ENCODE data around the gene RIPPLY3. TPM values are rescaled to one million over a fixed set of nuclear protein-coding genes. Genes with fewer than 3 reads are reported as not detected.
"Not testable (repeated sequence)": the region's sequence is repeated elsewhere in the genome, so short reads cannot be mapped to it uniquely, and the experiment has no call there.

Gene RIPPLY3
- total RNA-seq, 6 experiments from 2014 or later: 0.12 to 0.18 (median 0.17) TPM; not detected in 3

DNA sequence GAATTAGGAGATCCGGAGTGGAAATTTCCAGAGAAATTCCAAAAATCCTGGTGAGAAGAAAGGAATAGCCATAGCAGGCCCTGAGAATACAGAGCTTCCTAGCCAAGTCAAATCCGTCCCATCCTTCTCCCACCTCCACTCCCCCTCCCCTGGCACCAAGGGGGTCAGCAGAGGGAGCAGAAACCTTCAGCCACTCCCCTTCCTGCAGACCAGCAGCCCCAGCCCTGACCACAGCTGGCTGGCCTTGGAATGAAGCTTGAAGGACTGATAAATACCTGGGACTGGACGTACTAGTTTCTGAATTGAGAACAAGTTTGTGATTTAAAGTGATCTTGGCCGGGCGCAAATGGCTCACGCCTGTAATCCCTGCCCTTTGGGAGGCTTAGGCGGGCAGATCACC is 13.8 kb upstream of the RIPPLY3 start:
- Histone ChIP-seq H3K4me1 (peaks cover 0 to 12% (median 4%) of the 10 kb centered on the region in 4 donors), H3K9me3 (no peaks in the 10 kb centered on the region), H3K27me3 (no peaks in the 10 kb centered on the region), H3K27ac (no peak overlapping the region), H3K4me3 (no peak overlapping the region), H3K36me3 (no peaks in the 10 kb centered on the region)
- DNase-seq: no peak
- no peak for ATAC-seq
- intact Hi-C loops (cut with DNase I): no loop called here
- 96% methylated on average over 4 of the region's 7 CpGs for WGBS (ENCODE audit: insufficient coverage, low coverage, low lambda C conversion rate, missing lambda C conversion rate)
- TF ChIP-seq, protein P1, sequence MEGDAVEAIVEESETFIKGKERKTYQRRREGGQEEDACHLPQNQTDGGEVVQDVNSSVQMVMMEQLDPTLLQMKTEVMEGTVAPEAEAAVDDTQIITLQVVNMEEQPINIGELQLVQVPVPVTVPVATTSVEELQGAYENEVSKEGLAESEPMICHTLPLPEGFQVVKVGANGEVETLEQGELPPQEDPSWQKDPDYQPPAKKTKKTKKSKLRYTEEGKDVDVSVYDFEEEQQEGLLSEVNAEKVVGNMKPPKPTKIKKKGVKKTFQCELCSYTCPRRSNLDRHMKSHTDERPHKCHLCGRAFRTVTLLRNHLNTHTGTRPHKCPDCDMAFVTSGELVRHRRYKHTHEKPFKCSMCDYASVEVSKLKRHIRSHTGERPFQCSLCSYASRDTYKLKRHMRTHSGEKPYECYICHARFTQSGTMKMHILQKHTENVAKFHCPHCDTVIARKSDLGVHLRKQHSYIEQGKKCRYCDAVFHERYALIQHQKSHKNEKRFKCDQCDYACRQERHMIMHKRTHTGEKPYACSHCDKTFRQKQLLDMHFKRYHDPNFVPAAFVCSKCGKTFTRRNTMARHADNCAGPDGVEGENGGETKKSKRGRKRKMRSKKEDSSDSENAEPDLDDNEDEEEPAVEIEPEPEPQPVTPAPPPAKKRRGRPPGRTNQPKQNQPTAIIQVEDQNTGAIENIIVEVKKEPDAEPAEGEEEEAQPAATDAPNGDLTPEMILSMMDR (IDR thresholded peaks at IDR 0.05): no peak
- no peak for TF ChIP-seq POLR2A (IDR thresholded peaks at IDR 0.05)

DNA sequence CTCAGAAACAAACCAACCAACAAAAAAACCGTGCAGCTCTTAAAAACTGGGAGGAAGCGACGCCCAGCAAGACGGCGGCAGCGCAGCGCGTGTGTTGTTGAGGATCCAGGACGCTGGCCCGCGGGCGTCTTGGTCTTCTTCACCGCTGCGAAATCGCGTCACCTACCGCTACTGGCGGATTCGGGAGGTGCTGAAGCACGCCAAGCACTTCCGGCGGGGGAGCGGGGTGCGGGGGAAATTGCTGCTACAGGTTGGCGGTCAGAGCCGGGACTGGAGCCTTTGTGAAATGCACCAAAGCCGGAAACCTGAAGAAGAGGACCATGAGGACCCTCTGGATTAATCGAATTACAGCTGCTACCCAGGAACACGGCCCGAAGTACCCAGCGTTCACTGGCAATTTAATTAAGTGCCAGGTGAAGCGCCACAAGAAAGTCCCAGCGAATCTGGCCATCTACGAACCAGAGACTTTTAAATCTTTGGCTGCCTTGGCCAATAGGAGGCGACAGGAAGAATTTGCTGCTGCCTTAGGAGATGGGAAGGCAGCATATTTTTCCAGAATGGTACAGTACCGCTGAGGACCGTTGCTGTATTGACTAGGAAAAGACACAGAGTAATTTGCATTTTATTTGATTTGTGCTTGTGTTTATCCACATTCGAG is 11.9 kb upstream of the RIPPLY3 start:
- TF ChIP-seq, protein P1 (IDR thresholded peaks at IDR 0.05): no peak
- no peak for TF ChIP-seq POLR2A (IDR thresholded peaks at IDR 0.05)
- intact Hi-C loops (cut with DNase I): no loop called here
- H3K9me3 ChIP-seq: no peaks in the 10 kb centered on the region
- ATAC-seq: no peak
- H3K27me3 ChIP-seq: no peaks in the 10 kb centered on the region
- no peaks in the 10 kb centered on the region for H3K36me3 ChIP-seq
- H3K4me3 ChIP-seq: no peak overlapping the region
- DNase-seq: no peak
- H3K27ac ChIP-seq: no peak overlapping the region
- H3K4me1 ChIP-seq: no peaks in the 10 kb centered on the region
- 49% methylated on average over 18 of the region's 38 CpGs for WGBS (ENCODE audit: insufficient coverage, low coverage, low lambda C conversion rate, missing lambda C conversion rate)

DNA sequence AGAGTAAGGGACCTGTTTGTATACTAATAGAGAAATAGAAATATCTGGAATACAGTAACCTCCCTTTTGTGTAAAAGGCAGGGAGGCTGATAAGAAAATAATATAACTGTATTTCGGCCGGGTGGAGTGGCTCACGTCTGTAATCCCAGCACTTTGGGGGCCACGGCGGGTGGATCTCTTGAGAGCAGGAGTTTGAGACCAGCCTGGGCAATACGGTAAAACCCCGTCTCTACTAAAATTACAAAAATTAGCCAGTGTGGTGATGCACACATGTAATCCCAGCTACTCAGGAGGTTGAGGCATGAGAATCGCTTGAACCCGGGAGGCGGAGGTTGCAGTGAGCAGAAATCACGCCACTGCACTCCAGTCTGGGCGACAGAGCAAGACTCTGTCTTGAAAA is 11.2 kb upstream of the RIPPLY3 start:
- 98% methylated on average over 6 of the region's 12 CpGs for WGBS (ENCODE audit: insufficient coverage, low coverage, low lambda C conversion rate, missing lambda C conversion rate)
- H3K9me3 ChIP-seq; DNase-seq; H3K36me3 ChIP-seq; intact Hi-C loops (cut with DNase I); H3K4me3 ChIP-seq; H3K27me3 ChIP-seq; H3K27ac ChIP-seq; ATAC-seq; H3K4me1 ChIP-seq: not testable (repeated sequence)

DNA sequence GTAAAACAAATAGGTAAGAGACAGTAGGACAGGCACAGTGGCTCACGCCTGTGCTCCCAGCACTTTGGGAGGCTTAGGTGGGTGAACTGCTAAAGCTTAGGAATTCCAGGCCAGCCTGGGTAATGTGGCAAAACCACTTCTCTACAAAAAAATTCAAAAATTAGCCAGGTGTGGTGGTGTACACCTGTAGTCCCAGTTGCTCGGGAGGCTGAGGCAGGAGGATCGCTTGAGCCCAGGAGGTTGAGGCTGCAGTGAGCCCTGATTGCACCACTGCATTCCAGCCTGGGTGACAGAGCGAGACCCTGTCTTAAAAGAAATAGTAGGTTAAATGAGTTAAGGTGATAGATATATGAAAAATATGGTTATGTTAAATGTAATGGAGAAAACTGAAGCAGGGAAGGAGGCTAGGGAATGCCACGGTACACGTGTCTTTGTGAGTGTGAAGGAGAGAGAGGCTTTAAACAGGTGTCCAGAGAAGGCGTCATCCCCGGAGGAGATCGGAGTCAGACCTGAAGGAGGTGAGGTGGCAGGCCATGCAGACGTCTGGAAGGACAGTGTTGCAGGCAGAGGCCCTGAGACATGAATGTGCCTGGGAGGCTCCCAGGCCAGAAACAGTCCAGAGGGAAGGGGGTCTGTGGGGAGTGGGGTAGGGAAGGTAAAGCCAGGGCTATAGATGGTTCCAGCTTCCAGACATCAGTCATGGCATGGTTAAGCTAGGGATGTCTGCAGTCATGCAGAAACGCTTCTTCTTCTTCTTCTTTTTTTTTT is 7.2 kb upstream of the RIPPLY3 start:
- Histone ChIP-seq H3K36me3 (no peaks in the 10 kb centered on the region), H3K27ac (no peak overlapping the region), H3K4me3 (no peak overlapping the region), H3K4me1 (no peaks in the 10 kb centered on the region), H3K27me3 (no peaks in the 10 kb centered on the region), H3K9me3 (no peaks in the 10 kb centered on the region)
- intact Hi-C loops (cut with DNase I): no loop called here
- WGBS (ENCODE audit: insufficient coverage, low coverage, low lambda C conversion rate, missing lambda C conversion rate): 74% methylated on average over 11 of the region's 11 CpGs
- ATAC-seq (no peak), DNase-seq (peak in 1 of 3 donors; percentile 20)
- TF ChIP-seq, protein P1 (IDR thresholded peaks at IDR 0.05): no peak
- no peak for TF ChIP-seq POLR2A (IDR thresholded peaks at IDR 0.05)

GRCh38 chr21:37000381-37000780 is 6.1 kb upstream of the RIPPLY3 start:
- TF ChIP-seq POLR2A (IDR thresholded peaks at IDR 0.05): no peak
- TF ChIP-seq, protein P1 (IDR thresholded peaks at IDR 0.05): no peak
- no peak for ATAC-seq
- WGBS (ENCODE audit: insufficient coverage, low coverage, low lambda C conversion rate, missing lambda C conversion rate): 84% methylated on average over 4 of the region's 4 CpGs
- Histone ChIP-seq H3K27ac (no peak overlapping the region), H3K9me3 (no peaks in the 10 kb centered on the region), H3K27me3 (no peaks in the 10 kb centered on the region), H3K4me3 (no peak overlapping the region), H3K36me3 (no peaks in the 10 kb centered on the region), H3K4me1 (no peaks in the 10 kb centered on the region)
- intact Hi-C loops (cut with DNase I): no loop called here
- no peak for DNase-seq
